GM12873 (cell line): ENCODE results near the gene RHOD.
A peak's percentile ranks its signal among the peaks of the same experiment; 100 is the strongest.

Experiments used
- TF ChIP-seq, protein P1 (sequence below): IDR thresholded peaks from 2 replicates; pipeline ENCODE4 v1.5.1; 2012; ENCODE audit warnings: low read depth, mild to moderate bottlenecking, moderate library complexity, low read length, control low read depth; ENCODE audit not compliant: insufficient read depth; ENCODE audit errors: missing control alignments

Gene RHOD

DNA sequence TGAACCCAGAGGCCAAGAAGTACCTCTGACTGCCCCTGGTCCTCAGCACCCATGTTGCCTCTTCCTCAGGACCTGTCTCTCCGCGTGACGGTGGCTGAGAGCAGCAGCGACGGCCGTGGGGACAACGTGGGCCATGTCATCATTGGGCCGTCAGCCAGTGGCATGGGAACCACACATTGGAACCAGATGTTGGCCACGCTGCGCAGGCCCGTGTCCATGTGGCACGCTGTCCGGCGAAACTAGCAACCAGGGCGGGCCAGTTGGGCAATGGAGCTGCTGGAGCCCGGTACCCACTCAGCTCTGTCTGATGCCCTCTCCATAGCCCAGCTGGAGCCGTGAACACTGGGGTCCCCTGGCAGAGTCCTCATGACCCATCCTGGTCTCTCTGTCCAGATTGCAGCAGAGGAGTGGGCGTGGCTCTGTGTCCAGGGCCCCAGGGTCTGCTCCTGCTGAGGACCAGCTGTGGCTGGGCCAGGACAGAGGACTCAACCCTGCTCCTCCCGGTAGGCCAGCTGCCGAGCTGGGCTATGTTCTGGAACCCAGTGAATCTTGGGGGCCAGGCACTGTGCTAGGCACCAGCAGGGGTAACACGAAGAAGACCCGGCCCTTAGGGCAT lies 8.0 kb upstream of the RHOD start:
- TF ChIP-seq, protein P1, sequence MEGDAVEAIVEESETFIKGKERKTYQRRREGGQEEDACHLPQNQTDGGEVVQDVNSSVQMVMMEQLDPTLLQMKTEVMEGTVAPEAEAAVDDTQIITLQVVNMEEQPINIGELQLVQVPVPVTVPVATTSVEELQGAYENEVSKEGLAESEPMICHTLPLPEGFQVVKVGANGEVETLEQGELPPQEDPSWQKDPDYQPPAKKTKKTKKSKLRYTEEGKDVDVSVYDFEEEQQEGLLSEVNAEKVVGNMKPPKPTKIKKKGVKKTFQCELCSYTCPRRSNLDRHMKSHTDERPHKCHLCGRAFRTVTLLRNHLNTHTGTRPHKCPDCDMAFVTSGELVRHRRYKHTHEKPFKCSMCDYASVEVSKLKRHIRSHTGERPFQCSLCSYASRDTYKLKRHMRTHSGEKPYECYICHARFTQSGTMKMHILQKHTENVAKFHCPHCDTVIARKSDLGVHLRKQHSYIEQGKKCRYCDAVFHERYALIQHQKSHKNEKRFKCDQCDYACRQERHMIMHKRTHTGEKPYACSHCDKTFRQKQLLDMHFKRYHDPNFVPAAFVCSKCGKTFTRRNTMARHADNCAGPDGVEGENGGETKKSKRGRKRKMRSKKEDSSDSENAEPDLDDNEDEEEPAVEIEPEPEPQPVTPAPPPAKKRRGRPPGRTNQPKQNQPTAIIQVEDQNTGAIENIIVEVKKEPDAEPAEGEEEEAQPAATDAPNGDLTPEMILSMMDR = no peak

DNA sequence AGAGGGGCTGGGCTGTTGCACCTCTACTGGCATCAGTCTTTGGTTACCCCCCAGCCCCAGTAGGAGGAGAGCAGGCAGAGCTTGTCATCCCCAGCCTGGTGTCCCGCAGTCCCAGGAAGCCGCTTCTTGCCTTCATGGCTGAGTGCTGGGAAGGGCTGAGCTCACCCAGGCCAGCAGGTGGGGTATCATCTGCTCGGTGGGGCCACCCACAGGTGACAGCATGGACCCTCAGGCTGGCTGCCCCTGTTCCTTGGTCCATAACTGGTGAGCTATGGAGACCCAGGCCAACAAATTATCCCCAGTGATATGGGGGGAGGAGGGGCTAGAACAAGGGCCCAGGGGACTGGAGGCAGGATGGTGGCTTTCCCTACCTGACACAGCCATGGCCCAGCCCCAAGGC lies 6.5 kb upstream of the RHOD start:
- TF ChIP-seq, protein P1 = peak; percentile 9

DNA sequence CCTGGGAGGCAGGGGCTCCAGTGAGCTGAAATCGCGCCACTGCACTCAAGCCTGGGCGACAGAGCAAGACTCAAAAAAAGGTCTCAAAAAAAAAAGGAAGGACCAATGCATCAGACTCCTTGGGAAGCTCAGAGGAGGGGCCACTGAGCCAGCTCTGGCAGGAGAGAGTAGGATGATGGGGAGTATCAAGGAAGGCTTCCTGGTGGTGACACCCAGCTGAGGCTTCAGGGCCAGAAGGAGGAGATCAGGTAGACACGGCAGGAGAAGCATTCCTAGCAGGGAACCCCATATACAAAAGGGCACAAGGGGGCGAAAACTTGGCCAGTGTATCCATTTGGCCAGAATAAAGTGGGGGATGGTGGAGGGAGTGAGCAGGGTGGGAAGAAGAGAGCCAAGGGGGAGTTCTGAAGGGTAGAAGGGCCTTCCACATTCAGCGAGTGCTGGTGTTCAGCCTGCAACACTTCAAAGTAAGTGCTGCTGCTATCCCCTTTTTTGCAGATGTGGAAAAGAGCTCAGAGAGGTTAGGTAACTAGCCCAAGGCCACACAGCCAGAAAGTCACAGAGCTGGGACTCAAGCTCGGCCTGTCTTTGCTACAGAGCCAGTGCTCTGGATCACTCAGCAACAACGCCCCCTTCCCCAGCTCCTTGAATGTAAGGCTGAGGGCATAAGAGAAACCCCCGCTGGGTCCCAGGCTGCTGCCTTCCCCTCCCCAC lies 5.3 kb upstream of the RHOD start:
- TF ChIP-seq, protein P1 = no peak

DNA sequence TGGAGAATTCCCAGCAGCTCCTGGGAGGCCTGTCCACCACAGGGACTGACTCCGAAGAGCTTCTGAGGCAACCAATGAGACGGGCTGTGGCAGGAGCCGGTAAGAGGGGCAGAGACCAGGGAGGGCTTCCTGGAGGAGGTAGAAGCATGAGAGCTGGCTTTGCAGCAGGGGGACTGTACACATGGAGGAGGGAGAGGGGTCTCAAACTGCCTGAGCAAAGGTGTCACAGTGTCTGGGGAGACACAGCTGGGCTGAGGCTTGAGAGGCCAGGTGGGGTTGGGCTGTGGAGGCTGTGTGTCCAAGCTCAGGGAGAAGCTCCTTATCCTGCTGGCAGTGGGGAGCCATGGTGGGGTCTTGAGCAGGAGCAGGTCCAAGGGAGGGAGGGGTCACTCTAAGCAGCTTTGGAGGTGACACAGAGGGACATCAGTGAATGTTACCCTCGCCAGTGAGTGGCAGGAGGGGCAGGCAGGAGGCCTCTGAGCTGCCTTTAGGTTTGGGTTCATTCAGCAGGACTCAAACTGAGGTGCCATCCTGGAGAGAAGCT lies 4.6 kb upstream of the RHOD start:
- TF ChIP-seq, protein P1 = no peak

DNA sequence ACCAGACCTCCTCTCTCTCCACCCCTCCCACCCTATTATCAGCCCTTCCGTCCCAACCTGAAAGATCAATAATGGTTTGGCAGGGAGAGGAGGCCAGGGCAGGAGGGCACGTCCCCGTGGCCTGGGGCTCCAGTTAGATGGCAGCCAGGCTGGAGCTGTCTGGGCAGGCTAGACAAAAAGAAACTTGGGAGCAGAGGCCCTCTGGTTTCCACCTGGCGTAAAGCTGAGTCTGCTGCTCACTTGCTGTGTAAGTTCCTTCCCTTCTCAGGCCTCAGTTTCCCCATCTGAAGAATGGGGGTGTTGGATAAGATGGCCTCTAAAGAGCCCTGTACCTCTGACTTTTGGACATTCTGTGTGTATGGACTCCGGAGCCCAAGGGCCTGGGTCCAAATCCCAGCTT lies 3.8 kb upstream of the RHOD start:
- TF ChIP-seq, protein P1 = no peak

DNA sequence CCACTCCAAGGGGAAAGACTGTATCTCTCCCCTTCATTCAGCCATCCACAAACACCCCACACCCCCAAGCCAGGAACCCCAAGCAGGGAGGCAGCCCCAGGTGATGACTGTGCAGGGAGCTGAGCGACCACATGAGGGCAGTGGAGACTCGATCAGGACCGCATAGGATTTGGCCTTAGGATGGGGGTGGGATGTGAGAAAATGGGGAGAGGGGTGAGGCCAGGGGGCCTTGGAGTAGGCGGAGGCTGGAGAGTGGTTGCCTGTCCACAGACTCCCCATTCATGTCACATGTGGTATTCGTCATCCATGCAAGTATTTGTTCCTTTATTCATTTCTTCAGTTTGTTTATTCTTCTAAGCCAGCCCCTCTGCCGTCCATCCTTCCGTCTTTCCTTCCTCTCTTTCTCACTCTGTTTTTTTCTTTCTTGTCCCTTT lies 2.7 kb upstream of the RHOD start:
- TF ChIP-seq, protein P1 = peak; percentile 89

DNA sequence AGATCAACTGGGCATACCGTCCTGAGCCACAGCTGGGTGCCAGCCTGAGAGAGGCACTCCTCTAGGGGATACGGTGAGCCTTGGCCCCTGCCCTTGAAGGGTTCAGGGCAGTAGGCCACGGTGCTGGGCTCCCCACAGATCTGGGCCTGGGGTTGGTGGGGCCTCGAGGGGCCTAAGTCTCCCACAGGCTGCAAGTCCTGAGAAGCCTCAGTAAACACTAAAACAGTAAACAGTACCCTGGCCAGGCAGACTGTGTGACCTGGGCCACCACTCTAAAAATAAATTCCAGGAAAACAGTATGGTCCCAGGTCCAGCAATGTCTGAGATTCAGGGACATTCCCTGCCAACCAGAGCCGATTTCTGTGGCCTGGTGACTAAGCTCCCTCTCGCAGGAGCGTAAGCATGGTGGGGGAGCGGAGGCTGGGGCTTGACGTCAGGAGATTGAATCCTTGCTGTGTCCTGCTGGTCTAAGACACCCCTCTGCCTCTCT lies 2.3 kb upstream of the RHOD start:
- TF ChIP-seq, protein P1 = no peak
